K562 (cell line): ENCODE results near the gene ATP6V0E1. TPM values are rescaled to one million over a fixed set of nuclear protein-coding genes. Genes with fewer than 3 reads are reported as not detected.
A peak's percentile ranks its signal among the peaks of the same experiment; 100 is the strongest.

Source experiments
- ATAC-seq: fragments of 200-7000 bp; cut with Tn5 transposase; 3 replicates; pipeline ENCODE4 v1.9.1; 2020; ENCODE audit warnings: moderate library complexity
- BruUV-seq: library from RNA; stranded (reverse); fragments of 400-500 nt; replicated peaks from 2 replicates; lab custom pipeline; 2021; lab: Mats Ljungman, UMichigan
- CTCF ChIA-PET: fragments of 300-600 bp; formaldehyde crosslinking; extraction: SDS; loops from one replicate; lab custom pipeline; 2021; ENCODE audit warnings: low intra/inter-chr PET ratio; lab: Yijun Ruan, JAX
- POLR2A ChIA-PET: fragments of 300-600, 350-650 bp; sonication (Branson Sonifier 250); formaldehyde crosslinking; extraction: SDS; loops from one replicate; lab custom pipeline; 2021; ENCODE audit warnings: antibody characterized with exemption, inconsistent platforms; lab: Yijun Ruan, JAX
- DNase-seq, 4 experiments: peaks; one replicate each; pipeline versions ENCODE4 v3.0.0 to v3.0.0-alpha.2; 2011 to 2018; ENCODE audit warnings: low spot score in 3 of 4, mixed read lengths in 3 of 4; ENCODE audit errors: extremely low read depth in 1 of 4
- FAIRE-seq: peaks from 2 replicates; lab custom pipeline; 2011; peaks lifted over from hg19 to GRCh38; lab: Jason Lieb, UNC
- H2AFZ ChIP-seq: 2 replicates; pipeline ENCODE4 v1.6.0; 2011; ENCODE audit warnings: low read depth, low read length, control low read depth, inconsistent platforms
- H3K27ac ChIP-seq: fragments of 200-600 bp; 3 replicates; pipeline ENCODE4 v1.8.0; 2011; ENCODE audit warnings: low read depth, mild to moderate bottlenecking, control low read depth, inconsistent platforms, low read length, moderate library complexity, mixed read lengths; ENCODE audit errors: extremely low read depth
- H3K27me3 ChIP-seq, 2 experiments: fragments of 300-600 bp in 1 of 2; 2 replicates in 1 of 2; 3 replicates in 1 of 2; pipeline versions ENCODE4 v1.6.0 to v1.8.0; 2011; ENCODE audit warnings: inconsistent platforms in 2 of 2, low read length in 2 of 2, mild to moderate bottlenecking in 1 of 2, mixed read lengths in 1 of 2, moderate library complexity in 1 of 2; ENCODE audit not compliant: control insufficient read depth in 2 of 2, insufficient read depth in 2 of 2
- H3K36me3 ChIP-seq: fragments of 300-600 bp; 3 replicates; pipeline ENCODE4 v1.8.0; 2011; ENCODE audit warnings: mild to moderate bottlenecking, low read length, inconsistent platforms; ENCODE audit not compliant: control insufficient read depth, insufficient read depth
- H3K4me1 ChIP-seq, 2 experiments: fragments of 200-600 bp in 1 of 2; replicated peaks in 1 of 2; 2 replicates in 1 of 2; 3 replicates in 1 of 2; pipeline versions ENCODE4 v1.5.1 to v1.8.0; 2011; ENCODE audit warnings: inconsistent platforms in 2 of 2, low read length in 2 of 2, mild to moderate bottlenecking in 1 of 2, mixed read lengths in 1 of 2, moderate library complexity in 1 of 2; ENCODE audit not compliant: control insufficient read depth in 2 of 2, insufficient read depth in 2 of 2
- H3K4me2 ChIP-seq: 2 replicates; pipeline ENCODE4 v1.6.1; 2011; ENCODE audit warnings: low read length, control low read depth, inconsistent platforms, mixed read lengths; ENCODE audit not compliant: insufficient read depth
- H3K4me3 ChIP-seq: fragments of 200-600 bp; sonication (generic), shearing (Covaris generic); 2 replicates; pipeline ENCODE4 v1.5.1; 2016; ENCODE audit warnings: control low read depth, inconsistent platforms
- H3K79me2 ChIP-seq: fragments of 200-600 bp; 3 replicates; pipeline ENCODE4 v1.8.0; 2011; ENCODE audit warnings: low read length, inconsistent platforms; ENCODE audit not compliant: control insufficient read depth, insufficient read depth
- H3K9ac ChIP-seq, 2 experiments: 2 replicates each; pipeline versions ENCODE4 v1.6.0 to v1.6.1; 2011; ENCODE audit warnings: low read depth in 2 of 2, low read length in 2 of 2, control low read depth in 1 of 2, inconsistent platforms in 1 of 2, mild to moderate bottlenecking in 1 of 2, mixed read lengths in 1 of 2; ENCODE audit not compliant: insufficient read depth in 1 of 2
- H3K9me1 ChIP-seq: one replicate; pipeline ENCODE4 v1.6.0; 2011; ENCODE audit warnings: inconsistent platforms, mild to moderate bottlenecking, low read length, moderate library complexity; ENCODE audit not compliant: control insufficient read depth, insufficient read depth
- H3K9me3 ChIP-seq: replicated peaks from 2 replicates; pipeline ENCODE4 v1.5.1; 2011; ENCODE audit warnings: low read depth, low read length, inconsistent platforms; ENCODE audit not compliant: control insufficient read depth, insufficient read depth
- H4K20me1 ChIP-seq: replicated peaks from 2 replicates; pipeline ENCODE4 v1.6.1; 2011; ENCODE audit warnings: low read length, inconsistent platforms, mixed read lengths; ENCODE audit not compliant: control insufficient read depth, insufficient read depth
- ARHGAP35 ChIP-seq: fragments of 450-650 bp; IDR thresholded peaks from 2 replicates; pipeline ENCODE4 v1.6.1; 2018; ENCODE audit not compliant: partially characterized antibody
- DDX20 ChIP-seq: fragments of 450-650 bp; IDR thresholded peaks from 2 replicates; pipeline ENCODE4 v1.6.1; 2016; ENCODE audit warnings: missing genetic modification characterization, low read depth, mild to moderate bottlenecking, missing compliant biosample characterization, moderate library complexity
- FOSL1 ChIP-seq: fragments of 200-800 bp; sonication (Bioruptor generic); conservative IDR thresholded peaks from 2 replicates; pipeline ENCODE4 v1.6.1; 2016; ENCODE audit warnings: missing genetic modification characterization, missing compliant biosample characterization
- FOXP1 ChIP-seq: sonication (generic); formaldehyde crosslinking; IDR thresholded peaks from 2 replicates; pipeline ENCODE4 v1.8.0; 2022; ENCODE audit warnings: mild to moderate bottlenecking, missing genetic modification reagents
- MTA3 ChIP-seq: fragments of 450-650 bp; formaldehyde crosslinking; IDR thresholded peaks from 2 replicates; pipeline ENCODE4 v1.6.1; 2017; ENCODE audit warnings: mild to moderate bottlenecking, borderline replicate concordance
- NFE2 ChIP-seq: IDR thresholded peaks from 2 replicates; pipeline ENCODE4 v1.6.1; 2014; ENCODE audit warnings: antibody characterized with exemption, low read depth
- RBM25 ChIP-seq: fragments of 200-400 bp; formaldehyde crosslinking; IDR thresholded peaks from 2 replicates; pipeline ENCODE4 v1.6.1; 2018; ENCODE audit warnings: low read length, low read depth, moderate library complexity; ENCODE audit not compliant: severe bottlenecking
- RBM34 ChIP-seq: fragments of 200-400 bp; formaldehyde crosslinking; IDR thresholded peaks from 2 replicates; pipeline ENCODE4 v1.6.1; 2018; ENCODE audit warnings: low read length, borderline replicate concordance; ENCODE audit not compliant: insufficient read depth
- ZNF12 ChIP-seq: sonication (generic); formaldehyde crosslinking; IDR thresholded peaks from 2 replicates; pipeline ENCODE4 v1.4.0; 2020; ENCODE audit warnings: mild to moderate bottlenecking, missing genetic modification reagents
- WGBS: fragments of 100-300 bp; shearing (Covaris generic); methylation state at CpG from one replicate; pipeline ENCODE4 v1.1.6; 2016; ENCODE audit warnings: low coverage, mixed read lengths; ENCODE audit not compliant: insufficient coverage; ENCODE audit errors: missing lambda C conversion rate; 5-methylcytosine and 5-hydroxymethylcytosine counted together
- in situ Hi-C: fragments of 300-500 bp; cut with MboI; formaldehyde crosslinking; loops from 4 replicates; pipeline ENCODE4 v1.15.0; 2018; ENCODE audit warnings: inconsistent platforms, mixed read lengths
- intact Hi-C: fragments of 100-400 bp; cut with micrococcal nuclease; formaldehyde crosslinking; loops from 2 replicates; pipeline ENCODE4 v1.14.2; 2022
- polyA plus RNA-seq, 8 experiments: library from polyadenylated mRNA; depleted of rRNA in 4 of 8; stranded (reverse) in 5 of 8; unstranded in 3 of 8; fragments of >200 nt; fragmentation: Nextera tagmentation in 2 of 8; fragmentation: Illumina TruSeq in 1 of 8; extraction: Ambion mirVana in 2 of 8; extraction: Trizol in 1 of 8; gene quantifications; 2 replicates each; pipeline versions ENCODE4 v1.2.1 to v1.2.3, GENCODE V29; 2011 to 2014; ENCODE audit warnings: inconsistent platforms in 1 of 8, missing spikeins in 1 of 8
- total RNA-seq, 7 experiments: library from RNA; depleted of rRNA in 6 of 7; stranded (reverse); fragments of >200 nt in 6 of 7; fragmentation: Illumina TruSeq in 2 of 7; extraction: Trizol in 2 of 7; gene quantifications; 2 replicates each; pipeline versions ENCODE4 v1.2.1 to v1.2.3, GENCODE V29; 2011 to 2021; ENCODE audit warnings: low replicate concordance in 1 of 7
- TF ChIP-seq, protein P1 (sequence below), 2 experiments: IDR thresholded peaks; 2 replicates each; pipeline ENCODE4 v1.6.1; 2012; ENCODE audit warnings: improper control_type of control experiment in 2 of 2, low read depth in 2 of 2, low read length in 2 of 2, borderline replicate concordance in 1 of 2
- TF ChIP-seq, protein P2 (sequence below): fragments of 250-450 bp; sonication (Bioruptor Pico); IDR thresholded peaks from 2 replicates; pipeline ENCODE4 v1.8.0; 2022; ENCODE audit warnings: moderate library complexity, mild to moderate bottlenecking, inconsistent platforms
- TF ChIP-seq, protein P3 (sequence below): fragments of 450-650 bp; IDR thresholded peaks from 2 replicates; pipeline ENCODE4 v1.6.1; 2018; ENCODE audit not compliant: partially characterized antibody

ATP6V0E1 gene
- total and polyA plus RNA-seq, 9 of the 15 experiments (the other 6 are each of a cell fraction or from before 2014, with no cell fraction given) = 63.8 to 395 (median 112) TPM

DNA sequence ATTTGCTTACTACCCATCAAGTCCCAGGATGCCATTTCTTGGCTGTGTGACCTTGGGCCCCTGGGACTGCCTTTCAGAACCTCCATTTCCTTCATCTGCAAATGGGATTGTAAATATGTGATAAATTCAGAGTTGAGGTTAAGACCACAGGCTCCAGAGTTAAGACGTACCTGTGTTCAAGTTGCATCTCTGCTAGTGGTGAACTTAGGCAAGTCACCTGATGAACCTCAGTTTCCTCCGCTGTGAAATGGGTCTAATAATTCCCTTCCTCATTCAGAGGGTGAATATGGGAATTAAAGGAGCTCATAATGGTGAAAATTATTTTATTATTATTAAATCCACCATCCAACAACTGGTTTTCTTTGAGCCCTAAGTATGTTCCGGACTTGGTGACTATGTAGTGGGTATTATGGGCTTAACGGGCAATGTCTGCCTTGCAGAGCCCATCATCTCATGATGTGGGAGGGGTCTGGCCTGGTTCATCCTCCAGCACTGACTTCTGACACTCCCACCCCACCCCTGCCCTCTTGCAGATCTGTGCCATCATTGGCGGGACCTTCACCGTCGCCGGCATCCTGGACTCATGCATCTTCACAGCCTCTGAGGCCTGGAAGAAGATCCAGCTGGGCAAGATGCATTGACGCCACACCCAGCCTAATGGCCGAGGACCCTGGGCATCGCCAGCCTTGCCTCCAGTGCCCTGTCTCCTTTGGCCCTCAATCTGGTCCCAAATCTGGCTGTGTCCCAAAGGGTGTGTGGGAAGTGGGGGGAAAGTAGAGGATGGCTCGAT, 33.2 kb upstream of the ATP6V0E1 start:
- Histone ChIP-seq H3K9me1 (no peaks in the 10 kb centered on the region), H3K4me2 (no peak overlapping the region), H3K4me1 (peaks cover 0 to 4% of the 10 kb centered on the region in 2 experiments; a peak in 1 of 5 replicates), H2AFZ (no peak overlapping the region), H3K27me3 (no peaks in the 10 kb centered on the region), H3K79me2 (no peaks in the 10 kb centered on the region), H3K36me3 (peaks cover 7% of the 10 kb centered on the region; the same call in 1 of the 3 replicates), H3K4me3 (no peak overlapping the region), H3K9me3 (no peaks in the 10 kb centered on the region), H3K27ac (no peak overlapping the region), H3K9ac (no peak overlapping the region), H4K20me1 (no peaks in the 10 kb centered on the region)
- in situ Hi-C loops = no loop called here
- intact Hi-C loops = no loop called here
- no peak for ATAC-seq
- ChIA-PET CTCF (no interaction called here), POLR2A (interaction anchor here (0.8 to 1.1 kb wide), 2 partner anchors 9 to 823 kb away, joined by 4 to 6 read pairs; partner anchors contain the start of gene RPL26L1)
- 77% methylated on average over 12 of the region's 12 CpGs for WGBS
- no TSS peak for BruUV-seq
- DNase-seq = no peak
- no peak for FAIRE-seq
- TF ChIP-seq NFE2 (no peak), DDX20 (tag) (no peak), RBM34 (no peak), FOSL1 (tag) (no peak), RBM25 (peak; percentile 83), MTA3 (no peak), ZNF12 (CRISPR knock-in tag) (no peak), ARHGAP35 (no peak), FOXP1 (CRISPR knock-in tag) (no peak)
- TF ChIP-seq, protein P1, sequence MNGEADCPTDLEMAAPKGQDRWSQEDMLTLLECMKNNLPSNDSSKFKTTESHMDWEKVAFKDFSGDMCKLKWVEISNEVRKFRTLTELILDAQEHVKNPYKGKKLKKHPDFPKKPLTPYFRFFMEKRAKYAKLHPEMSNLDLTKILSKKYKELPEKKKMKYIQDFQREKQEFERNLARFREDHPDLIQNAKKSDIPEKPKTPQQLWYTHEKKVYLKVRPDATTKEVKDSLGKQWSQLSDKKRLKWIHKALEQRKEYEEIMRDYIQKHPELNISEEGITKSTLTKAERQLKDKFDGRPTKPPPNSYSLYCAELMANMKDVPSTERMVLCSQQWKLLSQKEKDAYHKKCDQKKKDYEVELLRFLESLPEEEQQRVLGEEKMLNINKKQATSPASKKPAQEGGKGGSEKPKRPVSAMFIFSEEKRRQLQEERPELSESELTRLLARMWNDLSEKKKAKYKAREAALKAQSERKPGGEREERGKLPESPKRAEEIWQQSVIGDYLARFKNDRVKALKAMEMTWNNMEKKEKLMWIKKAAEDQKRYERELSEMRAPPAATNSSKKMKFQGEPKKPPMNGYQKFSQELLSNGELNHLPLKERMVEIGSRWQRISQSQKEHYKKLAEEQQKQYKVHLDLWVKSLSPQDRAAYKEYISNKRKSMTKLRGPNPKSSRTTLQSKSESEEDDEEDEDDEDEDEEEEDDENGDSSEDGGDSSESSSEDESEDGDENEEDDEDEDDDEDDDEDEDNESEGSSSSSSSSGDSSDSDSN (IDR thresholded peaks at IDR 0.05; ENCODE audit: borderline replicate concordance in 1 of 2, low read depth in 2 of 2, low read length in 2 of 2) = no peak
- TF ChIP-seq, protein P2, sequence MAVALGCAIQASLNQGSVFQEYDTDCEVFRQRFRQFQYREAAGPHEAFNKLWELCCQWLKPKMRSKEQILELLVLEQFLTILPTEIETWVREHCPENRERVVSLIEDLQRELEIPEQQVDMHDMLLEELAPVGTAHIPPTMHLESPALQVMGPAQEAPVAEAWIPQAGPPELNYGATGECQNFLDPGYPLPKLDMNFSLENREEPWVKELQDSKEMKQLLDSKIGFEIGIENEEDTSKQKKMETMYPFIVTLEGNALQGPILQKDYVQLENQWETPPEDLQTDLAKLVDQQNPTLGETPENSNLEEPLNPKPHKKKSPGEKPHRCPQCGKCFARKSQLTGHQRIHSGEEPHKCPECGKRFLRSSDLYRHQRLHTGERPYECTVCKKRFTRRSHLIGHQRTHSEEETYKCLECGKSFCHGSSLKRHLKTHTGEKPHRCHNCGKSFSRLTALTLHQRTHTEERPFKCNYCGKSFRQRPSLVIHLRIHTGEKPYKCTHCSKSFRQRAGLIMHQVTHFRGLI = no peak
- TF ChIP-seq, protein P3, sequence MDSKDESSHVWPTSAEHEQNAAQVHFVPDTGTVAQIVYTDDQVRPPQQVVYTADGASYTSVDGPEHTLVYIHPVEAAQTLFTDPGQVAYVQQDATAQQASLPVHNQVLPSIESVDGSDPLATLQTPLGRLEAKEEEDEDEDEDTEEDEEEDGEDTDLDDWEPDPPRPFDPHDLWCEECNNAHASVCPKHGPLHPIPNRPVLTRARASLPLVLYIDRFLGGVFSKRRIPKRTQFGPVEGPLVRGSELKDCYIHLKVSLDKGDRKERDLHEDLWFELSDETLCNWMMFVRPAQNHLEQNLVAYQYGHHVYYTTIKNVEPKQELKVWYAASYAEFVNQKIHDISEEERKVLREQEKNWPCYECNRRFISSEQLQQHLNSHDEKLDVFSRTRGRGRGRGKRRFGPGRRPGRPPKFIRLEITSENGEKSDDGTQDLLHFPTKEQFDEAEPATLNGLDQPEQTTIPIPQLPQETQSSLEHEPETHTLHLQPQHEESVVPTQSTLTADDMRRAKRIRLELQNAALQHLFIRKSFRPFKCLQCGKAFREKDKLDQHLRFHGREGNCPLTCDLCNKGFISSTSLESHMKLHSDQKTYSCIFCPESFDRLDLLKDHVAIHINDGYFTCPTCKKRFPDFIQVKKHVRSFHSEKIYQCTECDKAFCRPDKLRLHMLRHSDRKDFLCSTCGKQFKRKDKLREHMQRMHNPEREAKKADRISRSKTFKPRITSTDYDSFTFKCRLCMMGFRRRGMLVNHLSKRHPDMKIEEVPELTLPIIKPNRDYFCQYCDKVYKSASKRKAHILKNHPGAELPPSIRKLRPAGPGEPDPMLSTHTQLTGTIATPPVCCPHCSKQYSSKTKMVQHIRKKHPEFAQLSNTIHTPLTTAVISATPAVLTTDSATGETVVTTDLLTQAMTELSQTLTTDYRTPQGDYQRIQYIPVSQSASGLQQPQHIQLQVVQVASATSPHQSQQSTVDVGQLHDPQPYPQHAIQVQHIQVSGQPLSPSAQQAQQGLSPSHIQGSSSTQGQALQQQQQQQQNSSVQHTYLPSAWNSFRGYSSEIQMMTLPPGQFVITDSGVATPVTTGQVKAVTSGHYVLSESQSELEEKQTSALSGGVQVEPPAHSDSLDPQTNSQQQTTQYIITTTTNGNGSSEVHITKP = no peak
